RWPE2 (cell line): Measurements from ENCODE around the gene DGCR8.

ENCODE experiments used
- ATAC-seq: fragments of 200-7000 bp; cut with Tn5 transposase; 3 replicates; pipeline ENCODE4 v1.9.1; 2021; ENCODE audit warnings: low read depth
- DNase-seq: peaks from one replicate; pipeline ENCODE4 v3.0.0-alpha.2; 2020; ENCODE audit warnings: low spot score
- H3K27ac ChIP-seq: fragments of 450-650 bp; 2 replicates; pipeline ENCODE4 v1.5.1; 2017; ENCODE audit warnings: mild to moderate bottlenecking; ENCODE audit not compliant: poor library complexity, severe bottlenecking
- H3K27me3 ChIP-seq: fragments of 250-450 bp; sonication (Bioruptor Pico); 2 replicates; pipeline ENCODE4 v1.5.1; 2021; ENCODE audit warnings: mild to moderate bottlenecking, moderate library complexity; ENCODE audit not compliant: insufficient read depth, poor library complexity, severe bottlenecking
- H3K36me3 ChIP-seq: fragments of 250-450 bp; sonication (Bioruptor Pico); 2 replicates; pipeline ENCODE4 v1.5.1; 2020; ENCODE audit warnings: low read depth, mild to moderate bottlenecking, moderate library complexity
- H3K4me1 ChIP-seq: fragments of 250-450 bp; sonication (Bioruptor Pico); 2 replicates; pipeline ENCODE4 v1.5.1; 2021; ENCODE audit warnings: mild to moderate bottlenecking, moderate library complexity; ENCODE audit not compliant: insufficient read depth, poor library complexity, severe bottlenecking
- H3K4me3 ChIP-seq: fragments of 250-450 bp; sonication (Bioruptor Pico); 2 replicates; pipeline ENCODE4 v1.5.1; 2021; ENCODE audit warnings: mild to moderate bottlenecking, moderate library complexity; ENCODE audit not compliant: severe bottlenecking
- H3K9me3 ChIP-seq: fragments of 250-450 bp; sonication (Bioruptor Pico); 2 replicates; pipeline ENCODE4 v1.5.1; 2021; ENCODE audit warnings: mild to moderate bottlenecking, moderate library complexity; ENCODE audit not compliant: severe bottlenecking
- CTCF ChIP-seq: fragments of 450-650 bp; IDR thresholded peaks from one replicate; pipeline ENCODE4 v1.5.1; 2017; ENCODE audit warnings: mild to moderate bottlenecking, moderate library complexity; ENCODE audit not compliant: poor library complexity, severe bottlenecking

DGCR8 gene

GRCh38 chr22:20149257-20150250, 69.5 kb downstream of the DGCR8 start:
- Histone ChIP-seq H3K9me3 (no peaks in the 10 kb centered on the region), H3K27ac (no peak overlapping the region), H3K4me1 (no peaks in the 10 kb centered on the region), H3K27me3 (no peaks in the 10 kb centered on the region), H3K36me3 (no peaks in the 10 kb centered on the region), H3K4me3 (no peak overlapping the region)
- no peak for TF ChIP-seq CTCF
- DNase-seq, result no peak
- no peak for ATAC-seq

DNA sequence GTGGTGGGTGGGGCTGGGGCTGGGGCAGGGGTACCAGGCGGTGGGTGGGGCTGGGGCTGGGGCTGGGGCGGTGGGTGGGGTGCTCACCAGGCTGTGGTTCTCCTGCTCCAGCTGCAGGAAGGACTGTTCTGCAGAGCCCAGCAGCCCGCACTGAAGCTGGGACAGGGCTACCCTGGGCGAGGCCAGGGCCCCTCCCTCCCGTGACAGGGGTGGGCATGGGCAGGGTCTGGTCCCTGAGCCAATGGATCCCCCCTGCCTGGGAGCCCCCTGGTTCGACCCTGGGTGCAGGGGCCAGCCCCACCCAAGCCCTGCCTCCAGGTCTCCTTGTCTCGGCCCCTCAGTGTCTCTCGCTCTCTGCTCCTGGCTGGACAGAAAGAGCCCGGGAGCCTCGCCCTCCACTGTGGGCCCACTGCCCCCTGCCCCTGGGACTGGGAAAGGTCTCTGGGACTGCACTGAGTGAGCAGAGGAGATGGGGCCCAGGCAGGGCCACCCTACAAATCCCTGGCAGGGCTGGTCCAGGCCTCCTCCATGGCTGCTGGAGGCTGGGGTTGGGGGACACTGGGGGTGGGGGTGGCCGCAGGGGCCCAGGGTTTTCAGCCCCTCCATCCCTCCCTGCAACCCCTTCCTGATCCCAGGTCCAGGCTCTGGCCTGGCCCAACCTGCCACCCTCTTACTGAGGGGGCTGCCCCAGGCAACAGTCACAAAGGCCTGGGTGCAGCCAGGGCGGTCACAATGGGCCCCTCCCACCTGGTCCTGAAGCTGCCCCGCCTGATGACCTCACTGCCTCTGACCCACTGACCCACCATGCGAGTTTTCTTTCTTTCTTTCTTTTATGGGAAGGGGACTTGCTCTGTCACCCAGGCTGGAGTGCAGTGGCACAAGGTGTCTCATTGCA, 70.6 kb downstream of the DGCR8 start, which contains the start of gene CCDC188:
TSS of gene CCDC188 (minus strand) at position 675 of the 895 bp plus-strand sequence. CDS start at position 606, 69 bp downstream.
- no peak within 1 kb of the TSS for H3K27ac ChIP-seq
- H3K27me3 ChIP-seq, result no peaks in the 10 kb centered on the region
- ATAC-seq, result no peak
- TF ChIP-seq CTCF, result no peak
- no peak within 1 kb of the TSS for H3K4me3 ChIP-seq
- no peaks in the 10 kb centered on the region for H3K9me3 ChIP-seq
- H3K36me3 ChIP-seq, result no peaks in the 10 kb centered on the region
- H3K4me1 ChIP-seq, result no peaks in the 10 kb centered on the region
- DNase-seq, result no peak

DNA sequence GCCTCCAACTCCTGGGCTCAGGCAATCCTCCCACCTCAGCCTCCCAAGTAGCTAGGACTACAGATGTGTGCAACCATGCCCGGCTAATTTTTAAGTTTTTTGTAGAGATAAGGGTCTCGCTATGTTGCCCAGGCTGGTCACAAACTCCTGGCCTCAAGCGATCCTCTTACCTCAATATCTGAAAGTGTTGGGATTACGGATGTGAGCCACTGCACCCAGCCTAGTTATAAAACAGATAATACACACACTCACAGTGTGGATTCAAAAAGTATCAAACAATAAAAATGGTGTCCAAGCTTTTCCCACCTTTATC, 71.2 kb downstream of the DGCR8 start:
- Histone ChIP-seq H3K9me3 (no peaks in the 10 kb centered on the region), H3K4me3 (no peak overlapping the region), H3K27ac (no peak overlapping the region), H3K4me1 (no peaks in the 10 kb centered on the region), H3K36me3 (no peaks in the 10 kb centered on the region), H3K27me3 (no peaks in the 10 kb centered on the region)
- ATAC-seq, result no peak
- DNase-seq, result no peak
- TF ChIP-seq CTCF, result no peak

DNA sequence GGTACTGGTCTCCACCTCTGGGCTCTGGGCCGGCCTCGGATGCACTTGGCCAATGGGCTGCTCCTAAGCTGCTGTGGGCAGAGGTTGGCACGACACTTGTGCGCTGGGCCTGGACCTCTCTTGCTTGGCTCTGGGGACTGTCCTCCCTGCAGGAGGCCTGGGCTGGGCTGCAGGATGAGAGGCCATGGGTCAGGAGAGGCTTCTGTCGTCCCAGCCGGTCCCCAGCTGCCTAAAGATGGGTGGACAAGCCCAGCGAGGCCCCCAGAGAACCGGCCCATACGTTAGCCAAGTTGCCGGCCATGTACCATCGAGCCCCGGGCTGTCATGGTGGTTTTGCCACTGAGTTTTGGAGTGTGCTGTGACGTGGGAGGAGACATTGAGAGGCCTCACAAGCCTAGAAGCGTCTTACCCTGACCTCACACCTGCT, 72.4 kb downstream of the DGCR8 start:
- Histone ChIP-seq H3K27me3 (no peaks in the 10 kb centered on the region), H3K27ac (no peak overlapping the region), H3K9me3 (no peaks in the 10 kb centered on the region), H3K4me3 (no peak overlapping the region), H3K4me1 (no peaks in the 10 kb centered on the region), H3K36me3 (no peaks in the 10 kb centered on the region)
- DNase-seq (no peak), ATAC-seq (no peak)
- no peak for TF ChIP-seq CTCF
